H9 (cell line): Measurements from ENCODE around the gene GBGT1. TPM values are rescaled to one million over a fixed set of nuclear protein-coding genes. Genes with fewer than 3 reads are reported as not detected.

Experiments
- DNase-seq: peaks from one replicate; pipeline ENCODE4 v3.0.0-alpha.2; 2017
- H2AFZ ChIP-seq: one replicate; pipeline ENCODE4 v1.6.1; 2013; ENCODE audit warnings: mild to moderate bottlenecking, low read length, control low read depth, moderate library complexity
- H2AK5ac ChIP-seq: 2 replicates; pipeline ENCODE4 v1.6.1; 2013; ENCODE audit warnings: low read length, control low read depth, mixed read lengths; ENCODE audit not compliant: insufficient read length
- H2BK120ac ChIP-seq: one replicate; pipeline ENCODE4 v1.6.1; 2013; ENCODE audit warnings: low read depth, mild to moderate bottlenecking, low read length, control low read depth, inconsistent platforms; ENCODE audit not compliant: poor library complexity, severe bottlenecking
- H2BK12ac ChIP-seq: 2 replicates; pipeline ENCODE4 v1.6.1; 2013; ENCODE audit warnings: low read length, control low read depth, mixed read lengths, low read depth; ENCODE audit not compliant: insufficient read length
- H2BK15ac ChIP-seq: 2 replicates; pipeline ENCODE4 v1.6.1; 2013; ENCODE audit warnings: low read depth, low read length, control low read depth
- H2BK20ac ChIP-seq: one replicate; pipeline ENCODE4 v1.6.1; 2013; ENCODE audit warnings: low read depth, mild to moderate bottlenecking, low read length, control low read depth, inconsistent platforms; ENCODE audit not compliant: poor library complexity, severe bottlenecking
- H2BK5ac ChIP-seq: 2 replicates; pipeline ENCODE4 v1.6.1; 2013; ENCODE audit warnings: low read length, control low read depth, mixed read lengths; ENCODE audit not compliant: insufficient read length
- H3K14ac ChIP-seq: 2 replicates; pipeline ENCODE4 v1.6.1; 2013; ENCODE audit warnings: low read length, control low read depth; ENCODE audit not compliant: insufficient read depth
- H3K18ac ChIP-seq: 2 replicates; pipeline ENCODE4 v1.6.1; 2013; ENCODE audit warnings: low read depth, mild to moderate bottlenecking, mixed read lengths, low read length, control low read depth; ENCODE audit not compliant: insufficient read length
- H3K23ac ChIP-seq: 2 replicates; pipeline ENCODE4 v1.6.1; 2013; ENCODE audit warnings: low read length, control low read depth, mixed read lengths, low read depth; ENCODE audit not compliant: insufficient read length
- H3K23me2 ChIP-seq: 2 replicates; pipeline ENCODE4 v1.6.1; 2013; ENCODE audit warnings: low read depth, mild to moderate bottlenecking, mixed read lengths, low read length, control low read depth; ENCODE audit not compliant: insufficient read length, poor library complexity, severe bottlenecking
- H3K27ac ChIP-seq: 2 replicates; pipeline ENCODE4 v1.5.1; 2013; ENCODE audit warnings: low read length, control low read depth, mixed read lengths, low read depth; ENCODE audit not compliant: insufficient read length
- H3K27me3 ChIP-seq: 2 replicates; pipeline ENCODE4 v1.6.1; 2013; ENCODE audit warnings: low read length, control low read depth, inconsistent platforms; ENCODE audit not compliant: insufficient read depth
- H3K4ac ChIP-seq: 2 replicates; pipeline ENCODE4 v1.6.1; 2013; ENCODE audit warnings: low read depth, mild to moderate bottlenecking, control low read depth, inconsistent platforms, low read length, moderate library complexity
- H3K4me1 ChIP-seq: 2 replicates; pipeline ENCODE4 v1.6.1; 2013; ENCODE audit warnings: low read length, control low read depth, inconsistent platforms; ENCODE audit not compliant: insufficient read depth
- H3K4me2 ChIP-seq: 2 replicates; pipeline ENCODE4 v1.6.1; 2013; ENCODE audit warnings: low read length, control low read depth, mixed read lengths; ENCODE audit not compliant: insufficient read length, insufficient read depth
- H3K56ac ChIP-seq: 2 replicates; pipeline ENCODE4 v1.6.1; 2013; ENCODE audit warnings: low read depth, mild to moderate bottlenecking, mixed read lengths, low read length, control low read depth; ENCODE audit not compliant: insufficient read length
- H3K79me1 ChIP-seq: 2 replicates; pipeline ENCODE4 v1.6.1; 2013; ENCODE audit warnings: low read depth, mild to moderate bottlenecking, moderate library complexity, low read length, control low read depth, inconsistent platforms; ENCODE audit not compliant: insufficient read depth, poor library complexity, severe bottlenecking
- H3K79me2 ChIP-seq: 2 replicates; pipeline ENCODE4 v1.6.1; 2013; ENCODE audit warnings: low read length, control low read depth, inconsistent platforms; ENCODE audit not compliant: insufficient read depth
- H3K9ac ChIP-seq: 2 replicates; pipeline ENCODE4 v1.6.1; 2013; ENCODE audit warnings: low read length, control low read depth, mixed read lengths; ENCODE audit not compliant: insufficient read length; ENCODE audit errors: extremely low read depth
- H3K9me3 ChIP-seq: one replicate; pipeline ENCODE4 v1.6.1; 2013; ENCODE audit warnings: low read depth, low read length, inconsistent platforms; ENCODE audit not compliant: control insufficient read depth
- H3T11ph ChIP-seq: one replicate; pipeline ENCODE4 v1.6.1; 2013; ENCODE audit warnings: mild to moderate bottlenecking, low read length, control low read depth, inconsistent platforms
- H4K20me1 ChIP-seq: one replicate; pipeline ENCODE4 v1.6.1; 2013; ENCODE audit not compliant: control insufficient read depth, insufficient read length, insufficient read depth
- H4K5ac ChIP-seq: 2 replicates; pipeline ENCODE4 v1.6.1; 2013; ENCODE audit warnings: low read depth, mild to moderate bottlenecking, mixed read lengths, low read length, control low read depth; ENCODE audit not compliant: insufficient read length
- H4K8ac ChIP-seq: replicated peaks from 2 replicates; pipeline ENCODE4 v1.6.1; 2013; ENCODE audit warnings: low read length, control low read depth, mixed read lengths, low read depth; ENCODE audit not compliant: insufficient read length
- H4K91ac ChIP-seq: 2 replicates; pipeline ENCODE4 v1.6.1; 2013; ENCODE audit warnings: low read depth, mild to moderate bottlenecking, moderate library complexity, mixed read lengths, low read length, control low read depth; ENCODE audit not compliant: insufficient read length
- H3K27ac Mint-ChIP-seq, 3 experiments: 2 replicates in 2 of 3; 3 replicates in 1 of 3; pipeline ENCODE4 v1.8.0; 2020 to 2021; ENCODE audit warnings: mixed read lengths in 3 of 3, mild to moderate bottlenecking in 1 of 3, moderate library complexity in 1 of 3
- H3K27me3 Mint-ChIP-seq: 2 replicates; pipeline ENCODE4 v1.8.0; 2021; ENCODE audit warnings: low read depth, mild to moderate bottlenecking, moderate library complexity, mixed read lengths
- H3K36me3 Mint-ChIP-seq, 3 experiments: 2 replicates in 2 of 3; 3 replicates in 1 of 3; pipeline ENCODE4 v1.8.0; 2020 to 2021; ENCODE audit warnings: low read depth in 3 of 3, mixed read lengths in 3 of 3; ENCODE audit not compliant: insufficient read depth in 1 of 3
- H3K4me1 Mint-ChIP-seq, 2 experiments: 2 replicates each; pipeline ENCODE4 v1.8.0; 2020; ENCODE audit warnings: mixed read lengths in 2 of 2
- H3K4me3 Mint-ChIP-seq, 2 experiments: 2 replicates in 1 of 2; 3 replicates in 1 of 2; pipeline ENCODE4 v1.8.0; 2020 to 2021; ENCODE audit warnings: mild to moderate bottlenecking in 2 of 2, mixed read lengths in 2 of 2, moderate library complexity in 1 of 2
- H3K9me3 Mint-ChIP-seq, 2 experiments: 2 replicates in 1 of 2; 3 replicates in 1 of 2; pipeline ENCODE4 v1.8.0; 2020; ENCODE audit warnings: mild to moderate bottlenecking in 2 of 2, mixed read lengths in 2 of 2, moderate library complexity in 1 of 2
- CTCF ChIP-seq: fragments of 200-600 bp; sonication (generic); conservative IDR thresholded peaks from 3 replicates; pipeline ENCODE4 v1.8.0; 2021; ENCODE audit warnings: antibody characterized with exemption, mild to moderate bottlenecking
- WGBS: extraction: QIAGEN DNeasy Blood & Tissue Kit; methylation state at CpG from one replicate; pipeline ENCODE4 v1.1.7; 2013; ENCODE audit warnings: missing lambda C conversion rate, low lambda C conversion rate, mixed read lengths; ENCODE audit not compliant: insufficient read length; ENCODE audit errors: extremely low coverage; 5-methylcytosine and 5-hydroxymethylcytosine counted together
- total RNA-seq: library from RNA; stranded (reverse); gene quantifications from 2 replicates; pipeline ENCODE4 v1.2.1, GENCODE V29; 2021

The GBGT1 gene
- total RNA-seq, 1 experiment from 2014 or later = 9.3 TPM

- peaks cover 5 to 6% of the 10 kb centered on the region in 2 experiments for H3K4me1 Mint-ChIP-seq
- H4K5ac ChIP-seq = no peak overlapping the region
- peaks cover 20% of the 10 kb centered on the region for H3K27me3 Mint-ChIP-seq
- DNase-seq = no peak
- no peak overlapping the region for H3K14ac ChIP-seq
- H3K4me1 ChIP-seq = no peaks in the 10 kb centered on the region
- no peak overlapping the region for H2AFZ ChIP-seq
- no peaks in the 10 kb centered on the region for H3K79me1 ChIP-seq
- no peak overlapping the region for H2BK15ac ChIP-seq
- H4K20me1 ChIP-seq = no peaks in the 10 kb centered on the region
- no peak overlapping the region for H3K23ac ChIP-seq
- H4K8ac ChIP-seq = no peak overlapping the region
- no peak overlapping the region for H3K18ac ChIP-seq
- no CpG with 5 or more reads among the region's 4 CpGs for WGBS
- H3K27ac Mint-ChIP-seq = no peak overlapping the region
- H2BK20ac ChIP-seq = no peak overlapping the region
- H3K56ac ChIP-seq = no peak overlapping the region
- no peak overlapping the region for H3T11ph ChIP-seq
- peaks cover 4% of the 10 kb centered on the region for H3K23me2 ChIP-seq
- H3K4me3 Mint-ChIP-seq = no peak overlapping the region
- no peak overlapping the region for H3K27ac ChIP-seq
- H3K36me3 Mint-ChIP-seq = peaks cover 8 to 14% (median 12%) of the 10 kb centered on the region in 3 experiments; a peak in 5 of 7 replicates
- TF ChIP-seq CTCF = no peak
- H4K91ac ChIP-seq = no peak overlapping the region
- H2BK12ac ChIP-seq = no peak overlapping the region
- H2BK120ac ChIP-seq = no peak overlapping the region
- no peak overlapping the region for H2BK5ac ChIP-seq
- no peaks in the 10 kb centered on the region for H3K9me3 ChIP-seq
- no peak overlapping the region for H3K4ac ChIP-seq
- no peak overlapping the region for H3K4me2 ChIP-seq
- H2AK5ac ChIP-seq = no peak overlapping the region
- no peaks in the 10 kb centered on the region for H3K9me3 Mint-ChIP-seq
- no peaks in the 10 kb centered on the region for H3K79me2 ChIP-seq
- H3K9ac ChIP-seq = no peak overlapping the region
- H3K27me3 ChIP-seq = no peaks in the 10 kb centered on the region
These were observed 2.2 kb downstream of the GBGT1 start for GRCh38 chr9:133161547-133161950.
